Measurements from ENCODE around the gene NME4. TPM values are rescaled to one million over a fixed set of nuclear protein-coding genes. Genes with fewer than 3 reads are reported as not detected.

Gene NME4
- polyA plus RNA-seq, 1 of the 3 experiments (the other 2 are of a cell fraction), result 509 TPM

DNA sequence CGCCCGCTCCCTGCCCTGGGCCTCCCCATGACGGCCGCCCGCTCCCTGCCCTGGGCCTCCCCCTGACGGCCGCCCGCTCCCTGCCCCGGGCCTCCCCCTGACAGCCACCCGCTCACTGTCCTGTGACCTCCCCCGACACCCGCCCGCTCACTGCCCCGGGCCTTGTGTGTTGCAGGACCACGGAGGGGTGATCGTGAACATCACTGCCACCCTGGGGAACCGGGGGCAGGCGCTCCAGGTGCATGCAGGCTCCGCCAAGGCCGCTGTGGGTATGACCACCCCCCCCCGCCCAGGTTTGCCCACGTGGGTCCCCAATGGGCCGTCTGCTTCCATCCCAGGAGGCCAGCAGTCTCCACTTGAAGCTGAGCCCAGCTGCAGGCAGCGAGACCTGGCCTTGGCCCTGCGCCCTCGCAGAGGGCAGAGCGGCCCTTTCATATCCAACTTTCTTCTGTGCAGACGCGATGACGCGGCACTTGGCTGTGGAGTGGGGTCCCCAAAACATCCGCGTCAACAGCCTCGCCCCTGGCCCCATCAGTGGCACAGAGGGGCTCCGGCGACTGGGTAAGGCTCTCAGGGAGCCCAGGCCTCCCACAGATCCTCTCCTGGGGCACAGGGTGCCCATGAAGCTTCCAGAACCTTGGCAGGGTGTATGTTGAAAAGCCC, 13.6 kb downstream of the NME4 start:
- no peaks in the 10 kb centered on the region for H3K9me3 ChIP-seq
- H3K4me1 ChIP-seq (ENCODE audit: control insufficient read depth in 1 of 2, insufficient read depth in 2 of 2, low read depth in 1 of 2, low read length in 1 of 2), result no peaks in the 10 kb centered on the region
- H3K4me2 ChIP-seq, result no peak overlapping the region
- no peak for DNase-seq
- no peak for TF ChIP-seq NRF1 (IDR thresholded peaks at IDR 0.05; ENCODE audit: low read depth, low read length)
- CTCF ChIA-PET, result no interaction called here
- H3K4me3 ChIP-seq (ENCODE audit: low read depth in 2 of 2, low read length in 1 of 2), result no peak overlapping the region
- no peaks in the 10 kb centered on the region for H3F3A ChIP-seq (replicated peaks; ENCODE audit: insufficient read depth)
- no peaks in the 10 kb centered on the region for H3K27me3 ChIP-seq (ENCODE audit: insufficient read depth)
- POLR2A ChIA-PET, result no interaction called here
- no peak overlapping the region for H2AFZ ChIP-seq (ENCODE audit: low read depth)
- H3K9ac ChIP-seq, result no peak overlapping the region
- no peaks in the 10 kb centered on the region for H3K9me2 ChIP-seq
- H3K36me3 ChIP-seq (replicated peaks in 1 of 2; ENCODE audit: control insufficient read depth in 1 of 2, insufficient read depth in 2 of 2, low read length in 1 of 2), result peaks cover 0 to 10% of the 10 kb centered on the region in 2 experiments
- WGBS (ENCODE audit: low lambda C conversion rate), result 97% methylated on average over 19 of the region's 36 CpGs
- H3K27ac ChIP-seq (ENCODE audit: low read depth in 2 of 2, low read length in 1 of 2), result no peak overlapping the region
- no peaks in the 10 kb centered on the region for H4K20me1 ChIP-seq (ENCODE audit: insufficient read depth)
- no peaks in the 10 kb centered on the region for H3K79me2 ChIP-seq (ENCODE audit: insufficient read depth)

DNA sequence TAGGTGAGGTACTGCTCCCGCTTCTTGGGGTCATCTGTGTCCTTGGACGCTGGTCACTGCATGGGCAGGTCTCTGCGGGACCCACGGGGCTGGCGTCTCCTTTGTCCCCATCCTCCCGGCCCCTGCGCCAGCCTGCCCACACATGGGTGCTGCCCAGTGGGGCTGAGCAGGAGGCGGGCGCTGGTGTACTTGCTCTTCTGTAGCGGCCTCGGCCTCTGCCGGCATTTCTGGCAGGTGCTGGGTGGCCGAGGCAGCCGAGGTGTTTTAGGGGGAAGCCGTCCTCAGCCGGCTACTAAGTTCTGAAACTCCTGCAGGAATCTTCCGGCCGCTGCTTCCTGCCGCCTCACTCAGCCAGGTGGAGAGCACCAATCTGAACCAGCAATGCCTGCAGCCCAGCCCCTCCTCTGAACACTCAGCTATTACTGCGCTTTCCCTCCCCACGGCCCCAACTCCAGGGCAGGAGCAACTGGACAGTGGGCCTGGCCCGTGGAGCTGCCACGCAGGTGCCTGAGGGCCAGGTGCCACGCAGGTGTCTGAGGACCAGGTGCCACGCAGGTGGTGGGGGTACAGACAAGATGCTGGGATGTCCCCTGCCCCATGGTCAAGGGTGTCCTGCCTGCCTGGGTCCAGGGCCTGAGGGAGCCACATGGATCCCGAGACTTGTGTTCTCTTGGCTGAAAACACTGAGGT, 14.7 kb downstream of the NME4 start:
- no peaks in the 10 kb centered on the region for H3K27me3 ChIP-seq (ENCODE audit: insufficient read depth)
- no peaks in the 10 kb centered on the region for H4K20me1 ChIP-seq (ENCODE audit: insufficient read depth)
- H3K9me3 ChIP-seq, result no peaks in the 10 kb centered on the region
- H3K36me3 ChIP-seq (replicated peaks in 1 of 2; ENCODE audit: control insufficient read depth in 1 of 2, insufficient read depth in 2 of 2, low read length in 1 of 2), result peaks cover 0 to 10% of the 10 kb centered on the region in 2 experiments
- no peak for DNase-seq
- no peak overlapping the region for H3K4me3 ChIP-seq (ENCODE audit: low read depth in 2 of 2, low read length in 1 of 2)
- H3K27ac ChIP-seq (ENCODE audit: low read depth in 2 of 2, low read length in 1 of 2), result no peak overlapping the region
- H3K4me2 ChIP-seq, result no peak overlapping the region
- H3K4me1 ChIP-seq (ENCODE audit: control insufficient read depth in 1 of 2, insufficient read depth in 2 of 2, low read depth in 1 of 2, low read length in 1 of 2), result no peaks in the 10 kb centered on the region
- CTCF ChIA-PET, result interaction anchor here (0.8 kb wide), 1 partner anchor 14 kb away, joined by 3 read pairs; the partner anchor contains the start of gene RAB11FIP3
- TF ChIP-seq NRF1 (IDR thresholded peaks at IDR 0.05; ENCODE audit: low read depth, low read length) (no peak), RAD21 (IDR thresholded peaks at IDR 0.05; ENCODE audit: low read length) (no peak), REST (IDR thresholded peaks at IDR 0.05; ENCODE audit: low read depth, low read length) (no peak), POLR2AphosphoS5 (IDR thresholded peaks at IDR 0.05; ENCODE audit: low read depth, low read length) (no peak), YY1 (IDR thresholded peaks at IDR 0.05; ENCODE audit: low read depth) (no peak), EP300 (IDR thresholded peaks at IDR 0.05; ENCODE audit: borderline replicate concordance in 1 of 2, low read depth in 1 of 2, low read length in 1 of 2) (no peak), CHD2 (IDR thresholded peaks at IDR 0.05; ENCODE audit: low read length, partially characterized antibody) (no peak), SIN3A (IDR thresholded peaks at IDR 0.05; ENCODE audit: borderline replicate concordance, low read depth, low read length) (no peak), IRF3 (IDR thresholded peaks at IDR 0.05; ENCODE audit: low read depth, low read length) (no peak), RXRA (IDR thresholded peaks at IDR 0.05; ENCODE audit: borderline replicate concordance, low read depth) (no peak), TEAD4 (IDR thresholded peaks at IDR 0.05; ENCODE audit: borderline replicate concordance, insufficient read depth) (no peak)
- TF ChIP-seq, protein P1, sequence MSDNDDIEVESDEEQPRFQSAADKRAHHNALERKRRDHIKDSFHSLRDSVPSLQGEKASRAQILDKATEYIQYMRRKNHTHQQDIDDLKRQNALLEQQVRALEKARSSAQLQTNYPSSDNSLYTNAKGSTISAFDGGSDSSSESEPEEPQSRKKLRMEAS (IDR thresholded peaks at IDR 0.05; ENCODE audit: low read depth), result no peak
- TF ChIP-seq, protein P2, sequence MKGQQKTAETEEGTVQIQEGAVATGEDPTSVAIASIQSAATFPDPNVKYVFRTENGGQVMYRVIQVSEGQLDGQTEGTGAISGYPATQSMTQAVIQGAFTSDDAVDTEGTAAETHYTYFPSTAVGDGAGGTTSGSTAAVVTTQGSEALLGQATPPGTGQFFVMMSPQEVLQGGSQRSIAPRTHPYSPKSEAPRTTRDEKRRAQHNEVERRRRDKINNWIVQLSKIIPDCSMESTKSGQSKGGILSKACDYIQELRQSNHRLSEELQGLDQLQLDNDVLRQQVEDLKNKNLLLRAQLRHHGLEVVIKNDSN (IDR thresholded peaks at IDR 0.05; ENCODE audit: borderline replicate concordance, low read depth), result no peak
- no peak overlapping the region for H2AFZ ChIP-seq (ENCODE audit: low read depth)
- H3K9ac ChIP-seq, result no peak overlapping the region
- H3K79me2 ChIP-seq (ENCODE audit: insufficient read depth), result no peaks in the 10 kb centered on the region
- H3F3A ChIP-seq (replicated peaks; ENCODE audit: insufficient read depth), result no peaks in the 10 kb centered on the region
- no peaks in the 10 kb centered on the region for H3K9me2 ChIP-seq
- POLR2A ChIA-PET, result no interaction called here
- 96% methylated on average over 11 of the region's 26 CpGs for WGBS (ENCODE audit: low lambda C conversion rate)
